ENCODE measurements around the gene CERCAM. TPM values are rescaled to one million over a fixed set of nuclear protein-coding genes. Genes with fewer than 3 reads are reported as not detected.
A peak's percentile ranks its signal among the peaks of the same experiment; 100 is the strongest.

The CERCAM gene, protein sequence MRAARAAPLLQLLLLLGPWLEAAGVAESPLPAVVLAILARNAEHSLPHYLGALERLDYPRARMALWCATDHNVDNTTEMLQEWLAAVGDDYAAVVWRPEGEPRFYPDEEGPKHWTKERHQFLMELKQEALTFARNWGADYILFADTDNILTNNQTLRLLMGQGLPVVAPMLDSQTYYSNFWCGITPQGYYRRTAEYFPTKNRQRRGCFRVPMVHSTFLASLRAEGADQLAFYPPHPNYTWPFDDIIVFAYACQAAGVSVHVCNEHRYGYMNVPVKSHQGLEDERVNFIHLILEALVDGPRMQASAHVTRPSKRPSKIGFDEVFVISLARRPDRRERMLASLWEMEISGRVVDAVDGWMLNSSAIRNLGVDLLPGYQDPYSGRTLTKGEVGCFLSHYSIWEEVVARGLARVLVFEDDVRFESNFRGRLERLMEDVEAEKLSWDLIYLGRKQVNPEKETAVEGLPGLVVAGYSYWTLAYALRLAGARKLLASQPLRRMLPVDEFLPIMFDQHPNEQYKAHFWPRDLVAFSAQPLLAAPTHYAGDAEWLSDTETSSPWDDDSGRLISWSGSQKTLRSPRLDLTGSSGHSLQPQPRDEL
- total RNA-seq: 17.5 and 28.2 TPM in 2 replicates

GRCh38 chr9:128420651-128421481 is at the start of gene CERCAM:
Gene CERCAM (plus strand): TSS chr9:128420857. CDS start chr9:128420878, 21 bp downstream.
- peak in 1 of 2 donors; percentile 58 for DNase-seq (ENCODE audit: low read depth in 2 of 2)

GRCh38 chr9:128371630-128372117 is 49.0 kb upstream of the CERCAM start:
- no peak for DNase-seq (ENCODE audit: low read depth in 2 of 2)

GRCh38 chr9:128372188-128372641 is 48.4 kb upstream of the CERCAM start:
- DNase-seq (ENCODE audit: low read depth in 2 of 2): peak; percentile 65 to 87

DNA sequence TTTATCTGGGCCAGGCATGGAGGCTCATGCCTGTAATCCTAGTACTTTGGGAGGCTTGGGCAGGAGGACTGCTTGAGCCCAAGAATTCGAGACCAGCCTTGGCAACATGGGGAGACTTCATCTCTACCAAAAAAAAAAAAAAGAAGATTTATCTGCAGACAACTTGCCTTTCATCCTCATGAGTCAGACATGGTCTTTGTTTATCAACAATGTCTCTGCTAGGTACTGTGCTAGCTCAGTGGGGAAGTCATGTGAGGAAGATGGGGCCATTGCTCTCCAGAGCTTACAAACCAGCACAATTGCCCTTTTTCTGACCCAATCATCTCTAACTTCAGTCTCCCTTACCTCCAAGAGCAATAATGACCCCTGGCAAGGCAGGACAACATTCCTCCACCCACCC is 47.9 kb upstream of the CERCAM start:
- peak in 1 of 2 donors; percentile 64 for DNase-seq (ENCODE audit: low read depth in 2 of 2)

- no peak for DNase-seq (ENCODE audit: low read depth in 2 of 2)
Observed at GRCh38 chr9:128374221-128374675, 46.4 kb upstream of the CERCAM start.

DNA sequence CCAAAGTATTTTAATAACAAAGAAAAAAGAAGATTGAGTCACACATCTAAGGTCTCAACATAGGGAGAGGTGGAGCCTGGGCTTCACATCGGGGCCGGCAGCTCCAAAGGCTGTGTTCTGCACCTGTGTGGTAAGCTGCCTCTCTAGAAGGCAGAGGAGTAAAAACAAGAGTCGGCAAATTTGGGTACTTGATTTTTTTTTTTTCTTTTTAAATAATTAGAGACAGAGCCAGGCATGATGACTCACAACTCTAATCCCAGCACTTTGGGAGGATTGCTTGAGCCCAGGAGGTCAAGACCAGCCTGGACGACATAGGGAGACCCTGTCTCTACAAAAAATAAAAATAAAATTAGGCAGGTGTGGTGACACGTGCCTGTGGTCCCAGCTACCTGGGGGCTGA is 44.8 kb upstream of the CERCAM start:
- no peak for DNase-seq (ENCODE audit: low read depth in 2 of 2)

- DNase-seq (ENCODE audit: low read depth in 2 of 2): no peak
Observed at GRCh38 chr9:128382261-128382660, 38.4 kb upstream of the CERCAM start.

DNA sequence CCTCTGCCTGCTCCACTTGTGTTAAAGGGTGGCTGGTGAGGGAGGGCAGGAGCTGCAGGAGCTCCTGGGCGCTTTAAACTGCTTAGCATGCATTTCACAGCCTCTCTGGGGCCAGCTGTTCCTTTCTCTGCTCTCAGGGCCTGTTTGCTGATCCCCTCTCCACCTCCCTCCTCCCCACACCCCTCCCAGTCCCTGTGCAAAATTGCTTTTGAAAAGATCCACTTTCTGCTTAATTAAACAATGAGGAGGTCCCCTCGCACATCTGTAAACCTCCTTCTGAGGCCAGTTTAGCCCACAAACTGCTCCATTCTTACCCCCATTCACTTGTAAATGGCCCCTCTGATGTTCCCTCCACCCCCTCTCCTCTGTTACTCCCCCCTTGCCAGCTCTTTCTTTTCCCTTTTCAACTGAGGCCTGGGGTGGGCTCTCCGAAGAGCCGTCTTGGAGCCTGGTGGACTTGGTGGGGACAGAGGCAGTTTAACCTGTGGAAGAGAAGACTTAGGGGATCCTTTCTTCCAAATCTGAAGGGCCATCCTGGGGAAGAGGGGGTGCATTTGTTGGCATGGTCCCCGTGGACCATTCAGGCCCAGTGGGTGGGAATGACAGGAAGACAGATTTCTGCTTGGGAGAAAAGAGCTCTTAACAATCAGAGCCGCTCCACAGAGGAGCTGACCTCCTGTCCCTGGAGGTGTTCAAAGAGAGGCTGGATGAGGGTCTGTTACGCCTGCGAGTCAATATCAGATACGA is 37.5 kb upstream of the CERCAM start:
- no peak for DNase-seq (ENCODE audit: low read depth in 2 of 2)

DNA sequence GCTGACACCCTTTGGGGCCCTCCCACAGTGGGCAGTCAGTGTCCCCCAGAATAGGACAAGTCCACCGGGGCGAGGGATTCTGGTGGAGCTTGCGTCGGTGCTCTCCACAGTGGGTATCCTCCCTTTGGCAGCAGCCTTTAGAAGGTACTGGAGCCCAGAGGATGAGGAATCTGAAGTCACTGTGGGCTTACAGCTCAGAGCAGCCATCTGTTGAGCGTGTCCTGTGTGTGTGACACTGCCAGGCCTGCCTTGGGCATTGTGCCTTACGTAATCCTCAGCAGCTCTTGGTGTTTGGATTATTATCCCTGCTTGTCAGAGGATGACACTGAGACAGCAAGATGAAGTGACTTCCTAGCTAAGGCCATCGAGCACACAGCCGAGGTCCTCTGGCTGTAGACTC is 36.9 kb upstream of the CERCAM start:
- DNase-seq (ENCODE audit: low read depth in 2 of 2): no peak

- no peak for DNase-seq (ENCODE audit: low read depth in 2 of 2)
Observed at GRCh38 chr9:128384801-128385495, 35.7 kb upstream of the CERCAM start.

- DNase-seq (ENCODE audit: low read depth in 2 of 2): no peak
Observed at GRCh38 chr9:128385496-128386460, 34.9 kb upstream of the CERCAM start.

- no peak for DNase-seq (ENCODE audit: low read depth in 2 of 2)
Observed at GRCh38 chr9:128388150-128388549, 32.5 kb upstream of the CERCAM start.

DNA sequence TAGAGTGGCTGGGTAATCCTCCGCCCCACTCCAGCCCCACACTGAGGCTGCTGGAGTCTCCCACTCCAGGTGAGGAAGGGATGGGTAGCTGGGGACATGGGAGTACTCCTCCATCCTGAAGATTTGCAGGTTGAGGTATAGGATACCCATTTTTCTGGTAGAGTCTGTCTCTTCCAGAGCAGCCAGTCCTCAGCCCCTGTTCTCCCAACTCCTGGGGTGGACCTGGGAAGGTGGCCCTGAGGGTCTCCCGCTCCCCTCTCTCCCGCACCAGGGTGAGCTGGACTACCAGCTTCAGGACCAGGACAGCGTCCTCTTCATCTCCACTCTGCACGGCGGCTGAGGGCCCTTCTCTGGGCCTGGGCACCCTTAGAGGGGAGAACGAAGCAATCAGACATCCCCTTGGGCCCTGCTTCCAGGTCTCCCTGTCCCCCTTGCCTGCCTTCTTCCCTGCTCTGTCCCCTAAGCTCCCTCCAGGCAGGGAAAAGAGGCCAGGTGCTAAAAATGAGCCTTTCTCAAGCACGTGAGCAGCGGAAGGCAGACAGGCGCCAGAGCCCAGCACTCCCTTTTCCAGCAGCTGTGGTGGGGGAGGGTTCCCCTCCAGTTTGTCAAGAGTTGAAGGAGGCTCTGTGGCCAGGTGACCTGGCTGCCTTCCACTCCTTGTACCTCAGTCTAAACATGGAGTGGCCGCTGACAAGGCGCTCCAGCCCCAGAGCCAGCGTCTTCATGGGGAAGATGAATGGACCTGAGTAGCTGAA is 31.1 kb upstream of the CERCAM start:
- no peak for DNase-seq (ENCODE audit: low read depth in 2 of 2)

DNA sequence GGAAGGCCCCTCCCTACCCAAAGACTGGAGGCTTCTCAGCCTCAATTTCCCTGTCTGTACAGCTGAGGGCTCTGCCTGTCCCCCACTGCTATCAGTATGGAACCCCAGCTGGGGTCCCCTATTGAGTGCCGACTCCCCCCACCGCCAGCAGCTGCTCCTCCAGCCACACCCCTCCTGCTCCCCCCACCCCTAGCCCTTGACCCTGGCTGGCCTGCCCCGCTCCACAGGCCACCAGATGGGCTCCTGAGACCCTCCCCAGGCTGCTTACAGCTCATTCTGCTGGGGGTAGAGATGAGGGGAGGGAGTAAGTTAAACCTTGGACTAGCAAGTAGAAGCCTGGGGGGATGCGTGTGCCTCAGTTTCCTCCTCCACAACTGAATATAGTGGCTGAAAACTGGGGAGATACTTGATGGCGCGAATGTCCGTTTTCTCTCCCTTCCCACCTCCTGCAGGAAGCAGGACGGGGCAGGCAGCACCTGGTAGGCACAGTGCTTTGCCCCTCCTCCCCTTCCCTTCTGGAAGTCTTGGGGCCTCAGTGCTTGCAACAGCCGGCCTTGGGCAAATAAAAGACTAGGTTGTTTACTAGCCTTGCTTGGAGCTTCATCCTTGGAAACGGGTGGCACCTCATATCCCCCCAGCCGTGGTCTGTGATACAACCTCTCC is 30.4 kb upstream of the CERCAM start:
- DNase-seq (ENCODE audit: low read depth in 2 of 2): no peak

GRCh38 chr9:128390813-128391711 is 29.6 kb upstream of the CERCAM start:
- DNase-seq (ENCODE audit: low read depth in 2 of 2): no peak

DNA sequence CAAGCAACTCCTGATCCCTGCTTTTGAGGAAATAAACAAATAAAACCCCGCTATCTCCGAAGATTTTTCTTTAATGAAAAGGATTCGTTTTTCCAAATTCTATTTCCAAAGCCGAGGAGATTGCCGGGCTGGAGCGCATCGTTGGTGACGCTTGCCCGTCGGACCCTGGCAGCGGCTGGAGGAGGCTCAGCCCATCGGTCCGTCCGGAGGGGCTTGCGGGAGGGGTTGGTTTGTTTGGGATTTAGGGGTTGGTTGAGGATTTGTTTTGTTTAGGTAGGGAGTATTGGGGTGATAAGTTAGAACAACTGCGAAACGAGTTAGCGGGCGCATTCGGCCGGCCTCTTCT is 28.7 kb upstream of the CERCAM start:
- DNase-seq (ENCODE audit: low read depth in 2 of 2): no peak
